AG10803 (cell line): Measurements from ENCODE around the gene FTSJ3.
A peak's percentile ranks its signal among the peaks of the same experiment; 100 is the strongest.

Source experiments
- DNase-seq: peaks from one replicate; pipeline ENCODE4 v3.0.0; 2010; ENCODE audit warnings: low read depth
- H3K4me3 ChIP-seq: 2 replicates; pipeline ENCODE4 v1.5.1; 2011; ENCODE audit warnings: mild to moderate bottlenecking, low read length, control low read depth
- TF ChIP-seq, protein P1 (sequence below): conservative IDR thresholded peaks from 2 replicates; pipeline ENCODE4 v1.5.1; 2011; ENCODE audit warnings: mild to moderate bottlenecking, low read length, control low read depth, inconsistent platforms

Gene FTSJ3

DNA sequence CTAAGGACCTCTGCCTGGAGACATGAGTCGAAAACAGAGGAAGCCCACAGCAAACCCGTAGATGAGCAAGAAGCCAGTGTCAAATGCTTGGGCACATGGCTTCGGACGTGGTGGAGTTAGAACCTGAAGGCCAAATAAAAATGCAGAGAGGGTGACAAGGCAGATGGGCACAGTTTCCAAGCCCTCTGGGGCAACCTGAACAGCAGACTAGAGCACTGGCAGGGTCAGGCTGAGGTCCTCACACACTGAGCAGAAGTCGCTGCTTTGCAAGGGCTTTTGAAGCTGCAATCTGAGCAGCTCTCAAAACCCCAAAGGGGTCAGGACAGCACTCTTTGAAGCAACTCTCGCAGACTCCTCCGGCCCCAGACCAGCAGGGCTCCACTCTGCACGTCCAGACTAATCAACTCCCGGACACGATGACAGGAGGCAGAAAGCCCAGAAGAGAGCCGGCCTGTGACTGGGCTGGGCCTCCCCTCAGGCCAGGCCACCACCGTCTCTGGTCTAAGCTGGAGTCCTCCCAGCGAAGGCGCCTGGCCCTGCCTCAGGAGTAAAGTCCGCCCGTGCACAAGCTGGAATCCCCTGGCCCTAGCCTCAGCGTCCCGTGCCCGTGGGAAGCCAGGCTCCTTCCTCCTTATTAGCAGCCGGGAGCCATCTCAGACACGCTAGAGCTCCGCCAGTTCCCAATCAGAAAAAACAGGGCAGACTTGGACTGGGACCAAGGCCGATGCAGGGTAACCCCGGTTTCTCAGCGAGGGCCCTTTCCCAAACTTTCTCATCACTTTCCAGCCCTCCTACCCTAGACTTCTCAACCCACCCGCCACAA, 14.1 kb upstream of the FTSJ3 start:
- TF ChIP-seq, protein P1, sequence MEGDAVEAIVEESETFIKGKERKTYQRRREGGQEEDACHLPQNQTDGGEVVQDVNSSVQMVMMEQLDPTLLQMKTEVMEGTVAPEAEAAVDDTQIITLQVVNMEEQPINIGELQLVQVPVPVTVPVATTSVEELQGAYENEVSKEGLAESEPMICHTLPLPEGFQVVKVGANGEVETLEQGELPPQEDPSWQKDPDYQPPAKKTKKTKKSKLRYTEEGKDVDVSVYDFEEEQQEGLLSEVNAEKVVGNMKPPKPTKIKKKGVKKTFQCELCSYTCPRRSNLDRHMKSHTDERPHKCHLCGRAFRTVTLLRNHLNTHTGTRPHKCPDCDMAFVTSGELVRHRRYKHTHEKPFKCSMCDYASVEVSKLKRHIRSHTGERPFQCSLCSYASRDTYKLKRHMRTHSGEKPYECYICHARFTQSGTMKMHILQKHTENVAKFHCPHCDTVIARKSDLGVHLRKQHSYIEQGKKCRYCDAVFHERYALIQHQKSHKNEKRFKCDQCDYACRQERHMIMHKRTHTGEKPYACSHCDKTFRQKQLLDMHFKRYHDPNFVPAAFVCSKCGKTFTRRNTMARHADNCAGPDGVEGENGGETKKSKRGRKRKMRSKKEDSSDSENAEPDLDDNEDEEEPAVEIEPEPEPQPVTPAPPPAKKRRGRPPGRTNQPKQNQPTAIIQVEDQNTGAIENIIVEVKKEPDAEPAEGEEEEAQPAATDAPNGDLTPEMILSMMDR, result no peak
- DNase-seq, result peak; percentile 43
- H3K4me3 ChIP-seq, result peak overlapping the region; percentile 85

DNA sequence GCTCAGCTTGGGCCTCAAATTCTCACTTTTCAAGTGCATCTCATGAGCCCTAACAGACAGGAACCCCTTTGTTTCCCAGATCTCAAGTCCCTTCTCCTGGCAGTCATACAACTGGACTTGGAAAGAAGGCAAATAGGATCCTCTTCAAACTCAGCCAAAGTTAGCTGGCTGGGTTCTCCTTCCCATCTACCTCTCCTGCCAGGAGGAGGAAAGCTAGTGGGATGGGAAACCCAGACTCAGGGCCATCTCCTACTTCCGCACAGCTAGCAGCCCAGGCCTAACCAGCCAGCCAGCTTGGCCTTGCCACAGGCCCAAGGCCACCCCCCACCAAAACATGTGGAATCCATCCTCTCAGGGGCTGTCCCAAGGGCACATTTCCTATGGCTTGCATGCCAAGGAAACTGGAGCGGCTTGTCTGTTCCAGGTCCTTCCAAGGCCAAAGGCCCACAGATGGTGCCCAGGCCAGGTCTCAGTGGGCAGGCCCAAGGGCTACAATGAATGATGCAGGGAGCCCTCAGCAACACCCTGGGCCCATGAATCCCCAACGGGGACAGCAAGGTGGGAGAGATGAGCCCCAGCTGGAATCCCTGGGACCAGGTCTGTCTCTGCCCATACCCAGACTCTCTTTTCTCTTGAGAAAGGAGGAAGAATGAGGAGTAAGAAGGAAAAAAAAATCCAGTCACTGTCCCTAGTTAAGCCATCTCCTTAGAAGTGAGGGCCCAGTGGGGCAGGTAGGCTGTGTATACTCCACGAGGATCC, 13.3 kb upstream of the FTSJ3 start:
- peak overlapping the region; percentile 85 for H3K4me3 ChIP-seq
- peak; percentile 83 for DNase-seq
- TF ChIP-seq, protein P1, result no peak

DNA sequence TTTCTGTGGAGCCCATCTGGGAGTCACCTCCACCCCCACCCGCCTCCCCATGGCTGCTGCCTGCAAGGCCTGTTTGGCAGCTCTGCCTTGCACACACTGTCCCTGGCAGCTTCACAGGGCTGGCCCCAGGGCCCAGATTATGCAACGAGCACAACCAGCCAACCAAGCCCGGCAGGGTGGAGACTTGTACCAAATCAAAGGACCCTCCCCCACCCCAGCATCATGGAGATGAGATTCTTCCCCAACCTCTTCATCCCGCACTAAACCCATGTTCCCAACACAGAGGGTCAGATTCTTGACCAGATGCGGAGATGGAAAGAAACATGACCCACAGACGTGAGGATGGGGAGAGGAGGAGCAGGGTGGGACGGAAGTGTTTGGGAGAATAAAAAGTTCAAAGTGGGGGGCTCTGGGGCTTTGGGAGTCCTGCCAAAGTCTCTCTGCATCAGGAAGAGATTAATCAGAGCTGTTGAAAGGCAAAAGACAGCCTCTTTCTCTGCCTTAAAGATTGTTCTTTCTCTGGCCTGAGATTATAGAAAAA, 11.2 kb upstream of the FTSJ3 start:
- H3K4me3 ChIP-seq, result peak overlapping the region; percentile 12
- TF ChIP-seq, protein P1, result no peak
- peak; percentile 93 for DNase-seq

DNA sequence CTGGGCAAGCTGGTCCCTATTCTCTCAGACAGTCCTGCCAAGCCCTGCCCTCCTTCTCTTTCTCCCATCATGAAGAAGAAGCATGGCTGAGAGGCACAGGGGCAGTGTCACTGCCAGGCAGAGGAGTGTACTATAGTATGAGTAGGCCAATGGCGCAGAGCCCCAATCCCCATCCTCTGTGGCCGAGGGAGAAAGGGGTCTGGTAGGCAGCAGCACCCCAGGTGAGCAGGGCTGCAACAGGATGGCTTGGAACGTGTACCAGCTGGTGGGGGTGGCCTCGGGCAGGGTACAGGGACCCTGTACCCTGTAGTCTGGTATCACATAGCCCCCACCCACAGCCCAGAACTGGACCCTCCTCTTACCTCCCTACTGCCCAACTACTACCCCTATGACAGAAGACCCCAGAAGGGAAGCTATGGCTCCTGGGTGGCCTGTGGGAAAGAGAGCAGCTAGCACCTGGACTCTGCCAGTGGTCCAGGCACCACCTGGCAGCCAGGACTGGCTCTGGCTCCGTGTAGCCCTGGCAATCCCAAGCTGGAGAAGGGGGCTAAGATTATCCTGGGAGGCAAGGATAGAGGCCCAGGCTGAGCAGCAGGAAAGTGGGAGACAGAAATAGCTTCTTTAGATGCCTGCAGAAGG, 10.6 kb upstream of the FTSJ3 start:
- no peak for DNase-seq
- H3K4me3 ChIP-seq, result no peak overlapping the region; the same call in 1 of the 2 replicates
- TF ChIP-seq, protein P1, result no peak

DNA sequence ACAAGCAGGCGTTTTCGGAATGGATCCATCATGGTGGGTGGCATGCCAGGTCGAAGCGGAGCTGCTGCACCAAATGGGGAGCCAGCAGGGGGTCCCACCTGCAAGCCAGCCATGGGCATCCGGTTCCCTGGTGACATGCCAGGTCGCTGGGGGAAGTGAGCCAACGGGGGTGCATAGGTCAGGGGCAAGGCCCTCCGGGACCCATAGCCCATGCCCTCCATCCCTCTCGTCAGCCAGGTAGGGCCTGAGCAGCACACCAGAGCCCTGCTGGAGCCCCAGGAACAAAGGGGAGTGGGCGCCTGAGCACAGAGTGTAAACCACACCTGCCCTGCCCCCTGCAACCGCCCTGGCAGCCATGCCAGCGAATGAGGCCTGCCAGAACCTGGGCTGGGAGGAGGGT, 10.0 kb upstream of the FTSJ3 start:
- no peak for DNase-seq
- no peak overlapping the region for H3K4me3 ChIP-seq
- TF ChIP-seq, protein P1, result no peak

DNA sequence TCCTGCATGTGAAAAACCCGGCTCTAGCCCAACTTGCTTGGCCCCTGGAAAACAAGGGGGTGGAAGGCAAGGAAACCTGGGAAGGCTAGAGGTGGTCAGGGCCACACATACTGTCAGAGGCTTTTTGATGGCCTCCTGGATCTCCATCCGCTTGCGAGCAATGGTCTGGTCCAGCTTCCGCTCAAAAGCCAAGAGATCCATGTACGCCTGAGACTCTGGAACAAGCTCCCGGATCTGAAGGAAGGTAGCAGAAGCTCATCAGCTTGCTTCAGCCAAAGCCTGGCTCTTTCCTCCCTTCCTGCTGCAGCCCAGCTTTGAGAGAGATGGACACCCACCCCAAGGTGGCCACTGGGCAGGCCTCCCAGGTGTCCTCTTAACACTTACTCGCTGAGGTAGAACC, 9.3 kb upstream of the FTSJ3 start:
- DNase-seq, result no peak
- H3K4me3 ChIP-seq, result no peak overlapping the region
- TF ChIP-seq, protein P1, result no peak
